Smooth muscle cell (in vitro differentiated cells): Measurements from ENCODE around the gene MRPL20. TPM values are rescaled to one million over a fixed set of nuclear protein-coding genes. Genes with fewer than 3 reads are reported as not detected.

ENCODE experiments used
- DNase-seq: peaks from one replicate; lab custom pipeline; 2025; ENCODE audit not compliant: unreplicated experiment; lab: John Stamatoyannopoulos, UW
- H2AFZ ChIP-seq: fragments of 200-600 bp; sonication (generic); 2 replicates; pipeline ENCODE4 v1.6.0; 2016; ENCODE audit warnings: antibody characterized with exemption, low read depth, mild to moderate bottlenecking
- H3F3A ChIP-seq: fragments of 200-600 bp; sonication (generic); 2 replicates; pipeline ENCODE4 v1.6.0; 2017; ENCODE audit warnings: antibody characterized with exemption, low read depth
- H3K27ac ChIP-seq: fragments of 200-600 bp; sonication (generic); 2 replicates; pipeline ENCODE4 v1.5.1; 2016; ENCODE audit warnings: low read depth, mild to moderate bottlenecking
- H3K27me3 ChIP-seq: fragments of 200-600 bp; sonication (generic); 2 replicates; pipeline ENCODE4 v1.6.1; 2016; ENCODE audit warnings: low read depth, mild to moderate bottlenecking
- H3K36me3 ChIP-seq: fragments of 200-600 bp; sonication (generic); 2 replicates; pipeline ENCODE4 v1.5.1; 2016; ENCODE audit warnings: low read depth
- H3K4me1 ChIP-seq: fragments of 200-600 bp; sonication (generic); 2 replicates; pipeline ENCODE4 v1.5.1; 2016; ENCODE audit warnings: low read depth
- H3K4me2 ChIP-seq: fragments of 200-600 bp; sonication (generic); 2 replicates; pipeline ENCODE4 v1.6.0; 2016; ENCODE audit warnings: mild to moderate bottlenecking
- H3K4me3 ChIP-seq: fragments of 200-600 bp; sonication (generic); 2 replicates; pipeline ENCODE4 v1.5.1; 2016; ENCODE audit warnings: mild to moderate bottlenecking
- H3K79me2 ChIP-seq: fragments of 200-600 bp; sonication (generic); 2 replicates; pipeline ENCODE4 v1.6.0; 2016; ENCODE audit warnings: low read depth, mild to moderate bottlenecking
- H3K9ac ChIP-seq: fragments of 200-600 bp; sonication (generic); 2 replicates; pipeline ENCODE4 v1.6.0; 2016; ENCODE audit warnings: low read depth
- H3K9me3 ChIP-seq: fragments of 200-600 bp; sonication (generic); replicated peaks from 2 replicates; pipeline ENCODE4 v1.5.1; 2016; ENCODE audit warnings: low read depth
- H4K20me1 ChIP-seq: fragments of 200-600 bp; sonication (generic); 2 replicates; pipeline ENCODE4 v1.6.0; 2016; ENCODE audit warnings: low read depth
- WGBS: methylation state at CpG from one replicate; pipeline ENCODE4 v1.1.7; 2016; ENCODE audit warnings: low lambda C conversion rate; 5-methylcytosine and 5-hydroxymethylcytosine counted together
- polyA plus RNA-seq: library from polyadenylated mRNA; unstranded; fragments of >200 nt; fragmentation: Nextera tagmentation; extraction: Ambion mirVana; gene quantifications from 2 replicates; pipeline ENCODE4 v1.2.1, GENCODE V29; 2016
- total RNA-seq: library from RNA; depleted of rRNA; stranded (reverse); fragments of >200 nt; gene quantifications from 2 replicates; pipeline ENCODE4 v1.2.3, GENCODE V29; 2014
- TF ChIP-seq, protein P1 (sequence below): fragments of 200-600 bp; sonication (generic); IDR thresholded peaks from 2 replicates; pipeline ENCODE4 v1.5.1; 2017; ENCODE audit warnings: borderline replicate concordance, mild to moderate bottlenecking, antibody characterized with exemption; ENCODE audit not compliant: insufficient read depth, poor library complexity, severe bottlenecking

Gene MRPL20
- total and polyA plus RNA-seq, 2 experiments from 2014 or later, result 99.6 to 147 TPM

DNA sequence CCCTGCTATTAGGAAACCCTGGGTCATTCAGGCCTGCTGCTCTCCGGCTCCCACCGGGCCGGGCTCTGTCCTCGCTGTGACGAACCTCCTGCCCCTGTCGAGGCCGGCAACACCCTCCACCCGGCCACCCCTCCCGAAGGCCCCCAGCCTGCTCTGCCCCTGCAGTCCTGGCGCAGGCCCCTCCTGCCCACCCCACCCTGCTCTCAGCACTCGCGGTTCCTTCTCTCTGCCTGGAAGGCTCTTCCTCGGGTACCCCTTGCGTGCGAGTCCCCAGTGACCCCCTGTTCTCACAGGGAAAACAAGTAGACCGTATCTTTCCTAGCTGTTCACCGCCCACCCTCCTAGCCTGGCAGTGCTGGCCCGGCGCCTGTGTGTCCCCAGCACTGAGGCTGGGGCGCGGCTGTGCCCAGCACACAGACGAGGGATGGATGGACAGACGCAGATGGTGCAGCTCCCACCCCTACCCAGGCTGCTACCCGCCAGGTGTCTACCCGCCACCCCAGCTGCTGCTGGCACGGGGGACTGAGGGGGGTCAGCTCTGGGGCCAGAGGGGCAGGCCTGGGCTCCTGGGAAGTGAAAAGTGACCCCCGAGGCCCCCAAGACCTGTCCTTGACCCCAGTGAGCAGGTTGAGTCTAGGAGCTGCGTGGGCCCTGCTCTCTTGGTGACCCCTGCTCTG lies 25.3 kb upstream of the MRPL20 start:
- peaks cover 32% of the 10 kb centered on the region for H3F3A ChIP-seq
- peaks cover 16% of the 10 kb centered on the region for H3K79me2 ChIP-seq
- no peak overlapping the region for H3K9ac ChIP-seq
- WGBS, result 72% methylated on average over 20 of the region's 28 CpGs
- no peaks in the 10 kb centered on the region for H3K36me3 ChIP-seq
- DNase-seq, result no peak
- peak overlapping the region; percentile 97 for H3K4me2 ChIP-seq
- H3K4me3 ChIP-seq, result no peak overlapping the region
- H3K9me3 ChIP-seq, result no peaks in the 10 kb centered on the region
- peaks cover 15% of the 10 kb centered on the region for H4K20me1 ChIP-seq
- H3K27ac ChIP-seq, result peak overlapping the region; percentile 89
- no peak overlapping the region for H2AFZ ChIP-seq
- H3K27me3 ChIP-seq, result no peaks in the 10 kb centered on the region
- H3K4me1 ChIP-seq, result peaks cover 60% of the 10 kb centered on the region
- TF ChIP-seq, protein P1, sequence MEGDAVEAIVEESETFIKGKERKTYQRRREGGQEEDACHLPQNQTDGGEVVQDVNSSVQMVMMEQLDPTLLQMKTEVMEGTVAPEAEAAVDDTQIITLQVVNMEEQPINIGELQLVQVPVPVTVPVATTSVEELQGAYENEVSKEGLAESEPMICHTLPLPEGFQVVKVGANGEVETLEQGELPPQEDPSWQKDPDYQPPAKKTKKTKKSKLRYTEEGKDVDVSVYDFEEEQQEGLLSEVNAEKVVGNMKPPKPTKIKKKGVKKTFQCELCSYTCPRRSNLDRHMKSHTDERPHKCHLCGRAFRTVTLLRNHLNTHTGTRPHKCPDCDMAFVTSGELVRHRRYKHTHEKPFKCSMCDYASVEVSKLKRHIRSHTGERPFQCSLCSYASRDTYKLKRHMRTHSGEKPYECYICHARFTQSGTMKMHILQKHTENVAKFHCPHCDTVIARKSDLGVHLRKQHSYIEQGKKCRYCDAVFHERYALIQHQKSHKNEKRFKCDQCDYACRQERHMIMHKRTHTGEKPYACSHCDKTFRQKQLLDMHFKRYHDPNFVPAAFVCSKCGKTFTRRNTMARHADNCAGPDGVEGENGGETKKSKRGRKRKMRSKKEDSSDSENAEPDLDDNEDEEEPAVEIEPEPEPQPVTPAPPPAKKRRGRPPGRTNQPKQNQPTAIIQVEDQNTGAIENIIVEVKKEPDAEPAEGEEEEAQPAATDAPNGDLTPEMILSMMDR, result no peak

DNA sequence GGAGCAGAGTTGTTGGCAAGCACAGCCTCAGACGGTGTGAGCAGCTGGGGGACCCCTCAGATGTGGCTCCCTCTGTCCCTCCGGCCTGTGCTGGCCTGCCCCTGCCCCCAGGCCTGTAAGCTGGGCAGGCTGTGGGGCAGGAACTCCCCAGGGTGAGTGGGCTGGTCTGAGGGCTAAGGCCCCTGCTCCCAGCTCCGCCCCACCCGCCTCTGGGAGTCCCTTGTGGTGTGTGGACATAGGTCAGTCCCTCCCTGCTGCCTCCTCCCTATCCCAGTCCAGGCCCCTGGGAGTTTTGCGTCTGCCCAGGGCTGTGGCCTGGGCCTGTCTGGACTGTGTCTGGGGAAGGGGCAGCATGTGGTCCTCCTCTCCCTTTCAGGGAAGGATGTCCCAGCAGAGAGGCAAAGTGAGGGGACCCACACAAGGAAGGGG lies 24.8 kb upstream of the MRPL20 start:
- Histone ChIP-seq H3K36me3 (no peaks in the 10 kb centered on the region), H3K4me1 (peaks cover 60% of the 10 kb centered on the region), H3K79me2 (peaks cover 11% of the 10 kb centered on the region), H3F3A (peaks cover 32% of the 10 kb centered on the region), H2AFZ (no peak overlapping the region), H3K4me2 (peak overlapping the region; percentile 97), H3K27ac (peak overlapping the region; percentile 89), H3K27me3 (no peaks in the 10 kb centered on the region), H3K9ac (no peak overlapping the region), H4K20me1 (peaks cover 10% of the 10 kb centered on the region), H3K4me3 (no peak overlapping the region), H3K9me3 (no peaks in the 10 kb centered on the region)
- TF ChIP-seq, protein P1, result no peak
- DNase-seq, result peak; percentile 27
- 5% methylated on average over 5 of the region's 5 CpGs for WGBS

DNA sequence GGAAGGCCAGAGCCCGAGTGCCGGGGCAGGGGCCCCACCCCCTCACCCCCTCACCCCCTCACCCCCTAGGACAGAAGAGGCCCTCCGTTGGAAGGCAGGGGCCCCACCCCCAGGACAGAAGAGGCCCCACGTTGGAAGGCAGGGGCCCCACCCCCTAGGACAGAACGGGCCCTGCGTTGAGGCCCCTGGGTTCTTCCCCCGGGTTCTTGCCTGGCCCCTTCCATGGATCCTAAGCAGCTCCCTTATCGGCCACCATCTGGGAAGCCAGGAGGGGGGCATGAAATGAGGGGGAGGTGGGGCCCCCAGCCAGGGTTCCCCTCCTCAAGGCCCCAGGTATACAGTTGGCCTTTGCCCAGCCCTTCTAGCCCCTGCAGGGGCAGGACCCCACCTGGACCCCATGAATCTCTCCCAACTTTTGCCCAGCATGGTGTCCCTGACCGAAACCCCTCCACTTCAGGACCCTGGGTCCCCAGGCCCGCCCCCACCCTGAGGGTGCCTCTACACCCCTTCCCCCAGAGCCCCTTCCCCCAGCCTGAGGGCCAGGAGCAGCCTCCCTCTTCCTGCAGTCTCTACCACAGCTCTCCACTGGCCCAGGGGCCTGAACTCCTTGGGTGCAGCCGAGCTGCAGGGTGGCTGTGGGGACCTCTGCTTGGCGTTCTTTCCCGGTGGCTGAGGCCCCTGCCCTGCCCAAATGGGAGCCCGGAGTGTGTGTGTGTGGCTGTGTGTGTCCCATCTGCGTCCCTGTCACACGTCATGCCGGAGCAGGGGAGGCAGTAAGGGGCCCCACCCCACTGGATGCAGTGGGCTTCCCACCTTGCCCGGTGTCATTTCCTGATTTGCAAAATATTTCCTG lies 24.1 kb upstream of the MRPL20 start:
- TF ChIP-seq, protein P1, result no peak
- Histone ChIP-seq H3K9ac (no peak overlapping the region), H3K27ac (peak overlapping the region; percentile 89)

More for the DNA sequence above, 24.1 kb upstream of the MRPL20 start:
- 11% methylated on average over 14 of the region's 18 CpGs for WGBS
- H4K20me1 ChIP-seq, result peaks cover 3% of the 10 kb centered on the region
- DNase-seq, result no peak
- H2AFZ ChIP-seq, result no peak overlapping the region
- no peak overlapping the region for H3K4me3 ChIP-seq
- peak overlapping the region; percentile 97 for H3K4me2 ChIP-seq
- peaks cover 32% of the 10 kb centered on the region for H3F3A ChIP-seq
- H3K36me3 ChIP-seq, result no peaks in the 10 kb centered on the region
- H3K79me2 ChIP-seq, result peaks cover 5% of the 10 kb centered on the region
- H3K27me3 ChIP-seq, result no peaks in the 10 kb centered on the region
- no peaks in the 10 kb centered on the region for H3K9me3 ChIP-seq
- H3K4me1 ChIP-seq, result peaks cover 61% of the 10 kb centered on the region
